ENCODE measurements around the gene NOTCH3. TPM values are rescaled to one million over a fixed set of nuclear protein-coding genes. Genes with fewer than 3 reads are reported as not detected.

Gene NOTCH3
- 86.2 TPM for polyA plus RNA-seq (2013, experiment 1 of 4)
- 106 TPM for polyA plus RNA-seq (2013, experiment 2 of 4)
- polyA plus RNA-seq (2013, experiment 3 of 4), result 83.2 TPM
- polyA plus RNA-seq (2013, experiment 4 of 4), result 89.4 TPM

DNA sequence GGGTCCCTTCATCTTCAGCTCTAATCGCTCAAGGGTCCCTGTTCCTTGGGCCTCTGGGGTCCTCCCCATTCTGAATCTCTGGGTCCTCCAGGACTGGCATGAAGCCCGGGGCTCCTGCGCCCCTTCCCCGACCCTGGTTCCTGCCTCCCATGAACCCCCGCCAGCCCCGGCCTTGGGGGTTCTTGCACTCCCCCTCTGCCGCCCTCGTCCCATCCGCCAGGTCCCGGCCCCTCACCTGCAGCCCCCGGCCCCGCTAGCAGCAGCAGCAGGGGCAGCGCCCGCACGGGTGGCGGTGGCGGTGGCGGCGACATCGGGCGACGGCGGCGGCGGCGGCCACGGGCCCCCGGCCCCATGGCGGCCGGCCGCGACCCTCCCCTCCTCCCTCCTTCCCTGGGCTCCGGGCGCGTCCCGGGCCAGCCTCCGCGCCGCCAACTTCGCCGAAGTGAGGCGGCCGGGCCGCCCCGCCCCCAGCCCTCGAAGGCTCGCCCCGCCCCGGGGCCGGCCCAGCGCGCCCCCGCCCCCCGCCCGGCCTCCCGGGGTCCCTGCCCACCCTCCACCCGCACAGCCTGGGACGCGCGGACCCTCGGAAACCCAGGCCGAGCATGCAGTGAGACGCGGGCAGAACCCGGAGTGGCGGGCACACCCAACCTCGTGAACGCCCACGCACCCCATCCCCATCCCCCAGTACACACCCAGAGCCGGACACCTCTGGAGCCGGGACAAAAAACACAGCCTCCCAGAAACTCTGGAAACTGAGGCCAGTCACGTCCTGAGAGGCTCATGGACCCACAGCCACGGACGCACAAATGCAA lies at the start of gene NOTCH3:
Gene NOTCH3, minus strand, starts transcription at position 443 of the 812 bp plus-strand sequence. Its CDS starts 90 bp downstream, at position 353.
- Histone ChIP-seq H3K36me3 (ENCODE audit: control insufficient read depth, insufficient read depth, low read length) (peaks cover 4% of the 10 kb centered on the region), H3K27ac (ENCODE audit: insufficient read depth, low read depth, low read length, poor library complexity, severe bottlenecking) (peak within 1 kb of the TSS; percentile 6), H3K27me3 (ENCODE audit: control insufficient read depth, insufficient read depth, low read length, poor library complexity, severe bottlenecking) (no peaks in the 10 kb centered on the region), H3K4me1 (ENCODE audit: control insufficient read depth, insufficient read depth, low read length) (peaks cover 4% of the 10 kb centered on the region), H3K4me3 (ENCODE audit: insufficient read depth, low read depth, low read length) (peak within 1 kb of the TSS; percentile 98), H3K9me3 (ENCODE audit: control insufficient read depth, low read length) (no peaks in the 10 kb centered on the region)
- 2% methylated on average over 68 to 74 of the region's 74 CpGs for WGBS, 2 experiments

DNA sequence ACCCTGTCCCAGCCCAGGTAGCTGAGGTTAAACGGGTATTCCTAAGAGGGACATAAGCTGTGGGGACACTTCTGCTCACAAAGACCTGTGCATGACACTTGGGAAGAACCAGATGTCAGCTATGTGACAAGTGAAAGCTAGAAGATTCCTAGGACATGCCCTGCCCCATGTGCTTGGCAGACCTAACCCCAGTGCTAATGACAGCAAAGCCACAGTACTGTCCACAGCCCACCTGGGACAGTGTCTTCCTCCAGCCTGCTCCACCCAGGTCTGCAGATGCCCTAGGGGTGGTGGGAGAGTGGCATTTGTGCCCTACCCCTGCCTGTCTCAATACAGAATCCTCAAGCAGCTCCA lies 49.8 kb upstream of the NOTCH3 start:
- Histone ChIP-seq H3K4me3 (ENCODE audit: insufficient read depth, low read depth, low read length) (no peak overlapping the region), H3K27ac (ENCODE audit: insufficient read depth, low read depth, low read length, poor library complexity, severe bottlenecking) (no peak overlapping the region), H3K4me1 (ENCODE audit: control insufficient read depth, insufficient read depth, low read length) (peaks cover 35% of the 10 kb centered on the region), H3K36me3 (ENCODE audit: control insufficient read depth, insufficient read depth, low read length) (peaks cover 44% of the 10 kb centered on the region), H3K27me3 (ENCODE audit: control insufficient read depth, insufficient read depth, low read length, poor library complexity, severe bottlenecking) (no peaks in the 10 kb centered on the region), H3K9me3 (ENCODE audit: control insufficient read depth, low read length) (no peaks in the 10 kb centered on the region)
- WGBS, 2 experiments, result 98 to 100% methylated on average over 1 of the region's 1 CpG

DNA sequence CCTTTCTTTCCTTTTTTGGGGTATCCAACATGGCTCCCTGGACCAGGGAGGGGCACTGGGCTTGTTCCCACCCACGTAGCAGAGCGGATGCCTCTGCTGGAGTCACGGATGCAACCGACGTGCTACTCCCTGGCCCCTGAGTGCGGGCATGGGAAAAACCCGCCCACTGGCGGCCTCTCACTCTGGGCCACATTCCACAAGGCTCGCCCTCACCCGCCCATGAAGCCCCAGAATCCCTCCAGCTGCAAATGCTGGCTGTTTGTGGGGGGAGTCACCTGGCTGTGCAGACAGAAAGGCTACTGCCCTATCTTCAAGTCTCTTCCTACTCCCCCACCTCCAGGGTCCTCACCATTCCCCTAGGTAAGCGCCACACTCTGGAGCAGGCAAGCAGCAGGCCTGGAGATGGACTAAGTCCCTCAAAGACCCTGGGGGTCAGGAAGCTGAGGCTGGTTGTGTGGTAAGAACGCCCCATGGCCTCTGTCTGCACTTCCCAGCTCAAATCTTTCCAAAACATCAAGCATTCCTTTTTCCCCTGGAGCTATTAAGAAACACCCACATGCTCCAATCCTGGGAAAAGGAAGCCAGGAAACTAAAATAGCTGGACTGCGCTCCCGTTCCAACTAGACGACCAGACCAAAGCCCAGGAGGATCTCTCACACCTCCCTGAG lies 49.3 kb upstream of the NOTCH3 start:
- H3K4me3 ChIP-seq (ENCODE audit: insufficient read depth, low read depth, low read length), result no peak overlapping the region
- WGBS, 2 experiments, result 84 to 87% methylated on average over 15 of the region's 15 CpGs
- H3K9me3 ChIP-seq (ENCODE audit: control insufficient read depth, low read length), result no peaks in the 10 kb centered on the region
- peak overlapping the region; percentile 38 for H3K27ac ChIP-seq (ENCODE audit: insufficient read depth, low read depth, low read length, poor library complexity, severe bottlenecking)
- H3K27me3 ChIP-seq (ENCODE audit: control insufficient read depth, insufficient read depth, low read length, poor library complexity, severe bottlenecking), result no peaks in the 10 kb centered on the region
- peaks cover 35% of the 10 kb centered on the region for H3K4me1 ChIP-seq (ENCODE audit: control insufficient read depth, insufficient read depth, low read length)
- H3K36me3 ChIP-seq (ENCODE audit: control insufficient read depth, insufficient read depth, low read length), result peaks cover 41% of the 10 kb centered on the region

- WGBS, 2 experiments, result 92% methylated on average over 6 of the region's 6 CpGs
- H3K4me1 ChIP-seq (ENCODE audit: control insufficient read depth, insufficient read depth, low read length), result peaks cover 35% of the 10 kb centered on the region
Measured at GRCh38 chr19:15249528-15249874, 48.7 kb upstream of the NOTCH3 start.

GRCh38 chr19:15248648-15249527 lies 48.1 kb upstream of the NOTCH3 start:
- WGBS, 2 experiments, result 96% methylated on average over 19 of the region's 19 CpGs
- no peak overlapping the region for H3K4me3 ChIP-seq (ENCODE audit: insufficient read depth, low read depth, low read length)
- no peaks in the 10 kb centered on the region for H3K9me3 ChIP-seq (ENCODE audit: control insufficient read depth, low read length)
- H3K27me3 ChIP-seq (ENCODE audit: control insufficient read depth, insufficient read depth, low read length, poor library complexity, severe bottlenecking), result no peaks in the 10 kb centered on the region
- peak overlapping the region; percentile 26 for H3K27ac ChIP-seq (ENCODE audit: insufficient read depth, low read depth, low read length, poor library complexity, severe bottlenecking)
- H3K4me1 ChIP-seq (ENCODE audit: control insufficient read depth, insufficient read depth, low read length), result peaks cover 35% of the 10 kb centered on the region
- H3K36me3 ChIP-seq (ENCODE audit: control insufficient read depth, insufficient read depth, low read length), result peaks cover 34% of the 10 kb centered on the region

More at GRCh38 chr19:15249528-15249874, 48.7 kb upstream of the NOTCH3 start:
- Histone ChIP-seq H3K9me3 (ENCODE audit: control insufficient read depth, low read length) (no peaks in the 10 kb centered on the region), H3K27me3 (ENCODE audit: control insufficient read depth, insufficient read depth, low read length, poor library complexity, severe bottlenecking) (no peaks in the 10 kb centered on the region), H3K4me3 (ENCODE audit: insufficient read depth, low read depth, low read length) (no peak overlapping the region), H3K27ac (ENCODE audit: insufficient read depth, low read depth, low read length, poor library complexity, severe bottlenecking) (peak overlapping the region; percentile 26), H3K36me3 (ENCODE audit: control insufficient read depth, insufficient read depth, low read length) (peaks cover 35% of the 10 kb centered on the region)

DNA sequence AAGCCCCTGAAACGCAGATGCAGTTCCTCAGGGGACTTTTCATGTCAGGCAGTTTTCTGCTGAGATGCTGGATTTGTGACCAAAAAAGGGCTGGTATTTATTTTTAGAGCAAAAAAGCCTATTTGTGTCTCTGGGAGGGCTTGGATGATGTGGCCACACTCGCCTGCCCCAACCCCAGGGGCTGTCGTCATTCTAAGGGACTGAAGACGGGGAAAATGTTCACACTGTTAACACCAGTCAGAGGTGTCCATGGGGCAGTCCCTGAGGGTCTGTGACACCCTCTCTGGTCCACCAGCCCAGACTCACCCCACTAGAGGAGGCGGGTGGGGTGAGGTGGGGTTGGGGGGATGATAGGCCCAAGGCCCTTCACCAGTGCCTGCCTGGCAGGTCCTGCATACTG lies 47.3 kb upstream of the NOTCH3 start:
- H3K4me1 ChIP-seq (ENCODE audit: control insufficient read depth, insufficient read depth, low read length), result peaks cover 35% of the 10 kb centered on the region
- H3K9me3 ChIP-seq (ENCODE audit: control insufficient read depth, low read length), result no peaks in the 10 kb centered on the region
- no peak overlapping the region for H3K27ac ChIP-seq (ENCODE audit: insufficient read depth, low read depth, low read length, poor library complexity, severe bottlenecking)
- 93 to 96% methylated on average over 5 of the region's 5 CpGs for WGBS, 2 experiments
- peaks cover 32% of the 10 kb centered on the region for H3K36me3 ChIP-seq (ENCODE audit: control insufficient read depth, insufficient read depth, low read length)
- H3K27me3 ChIP-seq (ENCODE audit: control insufficient read depth, insufficient read depth, low read length, poor library complexity, severe bottlenecking), result no peaks in the 10 kb centered on the region
- H3K4me3 ChIP-seq (ENCODE audit: insufficient read depth, low read depth, low read length), result no peak overlapping the region

DNA sequence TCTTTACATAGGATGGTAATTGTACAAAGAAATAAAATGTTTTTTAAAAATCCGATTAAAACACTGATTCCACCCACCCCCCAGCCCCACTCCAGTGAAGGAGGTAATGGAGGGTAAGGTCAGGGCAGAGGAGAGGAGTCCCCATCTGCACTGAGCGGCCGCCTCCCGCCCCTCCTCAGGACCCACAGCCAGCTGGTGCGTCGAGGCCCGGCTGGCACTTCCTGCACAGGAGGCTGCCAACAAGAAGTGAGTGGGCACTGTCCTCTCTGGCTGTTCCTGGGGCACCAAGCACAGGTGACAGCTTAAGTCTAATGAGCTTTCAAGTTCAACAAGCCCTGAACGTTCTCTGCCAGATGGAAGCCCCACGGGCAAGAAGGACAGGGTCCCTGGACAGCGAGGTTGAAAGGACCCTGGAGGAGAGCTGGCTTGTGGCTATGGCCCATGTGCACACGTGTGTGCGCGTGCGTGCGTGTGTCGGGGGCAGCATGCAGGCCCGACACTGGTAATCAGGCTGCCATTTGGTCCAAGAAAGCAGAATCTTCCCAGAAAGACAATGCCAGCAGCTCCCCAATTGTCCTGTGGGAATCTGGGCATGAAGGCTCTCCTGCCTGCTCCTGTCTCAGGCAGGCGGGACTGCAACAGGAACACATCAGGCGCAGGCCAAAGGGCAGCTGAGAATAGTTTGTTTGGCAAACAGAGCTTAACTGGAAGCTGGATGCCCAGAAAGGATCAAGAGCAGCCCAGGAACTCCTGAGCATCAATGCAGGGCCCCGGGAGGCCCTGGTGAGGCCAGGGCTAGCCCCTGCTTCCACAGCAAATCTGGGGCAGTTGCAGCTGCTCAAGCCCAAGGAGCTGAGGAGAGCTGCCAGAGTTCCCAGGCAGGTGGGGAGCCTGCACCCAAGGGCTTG lies 46.6 kb upstream of the NOTCH3 start:
- Histone ChIP-seq H3K36me3 (ENCODE audit: control insufficient read depth, insufficient read depth, low read length) (peaks cover 31% of the 10 kb centered on the region), H3K4me1 (ENCODE audit: control insufficient read depth, insufficient read depth, low read length) (peaks cover 28% of the 10 kb centered on the region)
- 95 to 96% methylated on average over 19 of the region's 20 CpGs for WGBS, 2 experiments

GRCh38 chr19:15246198-15246481 lies 45.3 kb upstream of the NOTCH3 start:
- Histone ChIP-seq H3K4me3 (ENCODE audit: insufficient read depth, low read depth, low read length) (no peak overlapping the region), H3K9me3 (ENCODE audit: control insufficient read depth, low read length) (no peaks in the 10 kb centered on the region), H3K4me1 (ENCODE audit: control insufficient read depth, insufficient read depth, low read length) (peaks cover 18% of the 10 kb centered on the region), H3K36me3 (ENCODE audit: control insufficient read depth, insufficient read depth, low read length) (peaks cover 41% of the 10 kb centered on the region), H3K27me3 (ENCODE audit: control insufficient read depth, insufficient read depth, low read length, poor library complexity, severe bottlenecking) (no peaks in the 10 kb centered on the region), H3K27ac (ENCODE audit: insufficient read depth, low read depth, low read length, poor library complexity, severe bottlenecking) (no peak overlapping the region)
- WGBS, 2 experiments, result 93 to 95% methylated on average over 5 of the region's 5 CpGs

More for the DNA sequence above, 46.6 kb upstream of the NOTCH3 start:
- H3K27ac ChIP-seq (ENCODE audit: insufficient read depth, low read depth, low read length, poor library complexity, severe bottlenecking), result no peak overlapping the region
- H3K9me3 ChIP-seq (ENCODE audit: control insufficient read depth, low read length), result no peaks in the 10 kb centered on the region
- H3K4me3 ChIP-seq (ENCODE audit: insufficient read depth, low read depth, low read length), result no peak overlapping the region
- H3K27me3 ChIP-seq (ENCODE audit: control insufficient read depth, insufficient read depth, low read length, poor library complexity, severe bottlenecking), result no peaks in the 10 kb centered on the region

GRCh38 chr19:15245370-15246197 lies 44.8 kb upstream of the NOTCH3 start:
- no peak overlapping the region for H3K27ac ChIP-seq (ENCODE audit: insufficient read depth, low read depth, low read length, poor library complexity, severe bottlenecking)
- no peaks in the 10 kb centered on the region for H3K9me3 ChIP-seq (ENCODE audit: control insufficient read depth, low read length)
- 95 to 97% methylated on average over 20 of the region's 20 CpGs for WGBS, 2 experiments
- H3K4me3 ChIP-seq (ENCODE audit: insufficient read depth, low read depth, low read length), result no peak overlapping the region
- H3K27me3 ChIP-seq (ENCODE audit: control insufficient read depth, insufficient read depth, low read length, poor library complexity, severe bottlenecking), result no peaks in the 10 kb centered on the region
- H3K4me1 ChIP-seq (ENCODE audit: control insufficient read depth, insufficient read depth, low read length), result peaks cover 13% of the 10 kb centered on the region
- peaks cover 45% of the 10 kb centered on the region for H3K36me3 ChIP-seq (ENCODE audit: control insufficient read depth, insufficient read depth, low read length)
